Measurements from ENCODE around the gene CD2. TPM values are rescaled to one million over a fixed set of nuclear protein-coding genes. Genes with fewer than 3 reads are reported as not detected.

Gene CD2
- total RNA-seq, 1 experiment from 2014 or later, result not detected

- POLR2A ChIA-PET, result no interaction called here
- Mint-ChIP-seq H3K36me3 (ENCODE audit: insufficient read depth, unreplicated experiment) (no peaks in the 10 kb centered on the region), H3K27ac (ENCODE audit: unreplicated experiment) (no peak overlapping the region), H3K27me3 (ENCODE audit: insufficient read depth, unreplicated experiment) (no peaks in the 10 kb centered on the region), H3K4me1 (ENCODE audit: low read depth, unreplicated experiment) (no peaks in the 10 kb centered on the region), H3K4me3 (ENCODE audit: unreplicated experiment) (no peak overlapping the region), H3K9me3 (ENCODE audit: unreplicated experiment) (no peaks in the 10 kb centered on the region)
- intact Hi-C loops (cut with micrococcal nuclease; ENCODE audit: unreplicated experiment), result no loop called here
- CTCF ChIA-PET, result no interaction called here
- Histone ChIP-seq H3K4me3 (ENCODE audit: low read depth, low read length) (no peak overlapping the region), H3K4me1 (no peaks in the 10 kb centered on the region), H3K9me3 (no peaks in the 10 kb centered on the region), H3K36me3 (ENCODE audit: control insufficient read depth, insufficient read depth, low read length) (no peaks in the 10 kb centered on the region), H3K27me3 (replicated peaks; ENCODE audit: control insufficient read depth, insufficient read depth, low read length) (no peaks in the 10 kb centered on the region)
- no TSS peak for BruUV-seq (replicated peaks)
- no peak for TF ChIP-seq CTCF (IDR thresholded peaks at IDR 0.05; ENCODE audit: insufficient read depth in 1 of 2, low read depth in 1 of 2, low read length in 1 of 2, severe bottlenecking in 1 of 2, unreplicated experiment in 1 of 2)
- DNase-seq, result no peak
These were observed 42.9 kb upstream of the CD2 start for GRCh38 chr1:116711263-116711840.

GRCh38 chr1:116712510-116712909 lies 41.7 kb upstream of the CD2 start:
- Mint-ChIP-seq H3K9me3 (ENCODE audit: unreplicated experiment) (no peaks in the 10 kb centered on the region), H3K4me3 (ENCODE audit: unreplicated experiment) (no peak overlapping the region), H3K4me1 (ENCODE audit: low read depth, unreplicated experiment) (no peaks in the 10 kb centered on the region), H3K27ac (ENCODE audit: unreplicated experiment) (no peak overlapping the region), H3K27me3 (ENCODE audit: insufficient read depth, unreplicated experiment) (no peaks in the 10 kb centered on the region), H3K36me3 (ENCODE audit: insufficient read depth, unreplicated experiment) (no peaks in the 10 kb centered on the region)
- Histone ChIP-seq H3K36me3 (ENCODE audit: control insufficient read depth, insufficient read depth, low read length) (no peaks in the 10 kb centered on the region), H3K4me3 (ENCODE audit: low read depth, low read length) (no peak overlapping the region), H3K9me3 (no peaks in the 10 kb centered on the region), H3K27me3 (replicated peaks; ENCODE audit: control insufficient read depth, insufficient read depth, low read length) (no peaks in the 10 kb centered on the region), H3K4me1 (no peaks in the 10 kb centered on the region)
- intact Hi-C loops (cut with micrococcal nuclease; ENCODE audit: unreplicated experiment), result no loop called here
- CTCF ChIA-PET, result no interaction called here
- TF ChIP-seq CTCF (IDR thresholded peaks at IDR 0.05; ENCODE audit: insufficient read depth in 1 of 2, low read depth in 1 of 2, low read length in 1 of 2, severe bottlenecking in 1 of 2, unreplicated experiment in 1 of 2), result no peak
- DNase-seq, result no peak
- no TSS peak for BruUV-seq (replicated peaks)
- POLR2A ChIA-PET, result no interaction called here

GRCh38 chr1:116713474-116713873 lies 40.8 kb upstream of the CD2 start:
- CTCF ChIA-PET, result no interaction called here
- no peaks in the 10 kb centered on the region for H3K9me3 ChIP-seq
- Mint-ChIP-seq H3K4me1 (ENCODE audit: low read depth, unreplicated experiment) (no peaks in the 10 kb centered on the region), H3K27ac (ENCODE audit: unreplicated experiment) (no peak overlapping the region), H3K4me3 (ENCODE audit: unreplicated experiment) (no peak overlapping the region), H3K27me3 (ENCODE audit: insufficient read depth, unreplicated experiment) (no peaks in the 10 kb centered on the region), H3K36me3 (ENCODE audit: insufficient read depth, unreplicated experiment) (no peaks in the 10 kb centered on the region), H3K9me3 (ENCODE audit: unreplicated experiment) (no peaks in the 10 kb centered on the region)
- no peaks in the 10 kb centered on the region for H3K27me3 ChIP-seq (replicated peaks; ENCODE audit: control insufficient read depth, insufficient read depth, low read length)
- DNase-seq, result no peak
- no TSS peak for BruUV-seq (replicated peaks)
- TF ChIP-seq CTCF (IDR thresholded peaks at IDR 0.05; ENCODE audit: insufficient read depth in 1 of 2, low read depth in 1 of 2, low read length in 1 of 2, severe bottlenecking in 1 of 2, unreplicated experiment in 1 of 2), result no peak
- no peaks in the 10 kb centered on the region for H3K36me3 ChIP-seq (ENCODE audit: control insufficient read depth, insufficient read depth, low read length)
- POLR2A ChIA-PET, result no interaction called here
- no peak overlapping the region for H3K4me3 ChIP-seq (ENCODE audit: low read depth, low read length)
- no peaks in the 10 kb centered on the region for H3K4me1 ChIP-seq
- intact Hi-C loops (cut with micrococcal nuclease; ENCODE audit: unreplicated experiment), result no loop called here
